ENCODE measurements around the gene PPP1R12B. TPM values are rescaled to one million over a fixed set of nuclear protein-coding genes. Genes with fewer than 3 reads are reported as not detected.
"Not testable (repeated sequence)": the region's sequence is repeated elsewhere in the genome, so short reads cannot be mapped to it uniquely, and the experiment has no call there.

PPP1R12B gene
- total RNA-seq, 4 donors from 2014 or later, result 747 to 1,375 (median 979) TPM

DNA sequence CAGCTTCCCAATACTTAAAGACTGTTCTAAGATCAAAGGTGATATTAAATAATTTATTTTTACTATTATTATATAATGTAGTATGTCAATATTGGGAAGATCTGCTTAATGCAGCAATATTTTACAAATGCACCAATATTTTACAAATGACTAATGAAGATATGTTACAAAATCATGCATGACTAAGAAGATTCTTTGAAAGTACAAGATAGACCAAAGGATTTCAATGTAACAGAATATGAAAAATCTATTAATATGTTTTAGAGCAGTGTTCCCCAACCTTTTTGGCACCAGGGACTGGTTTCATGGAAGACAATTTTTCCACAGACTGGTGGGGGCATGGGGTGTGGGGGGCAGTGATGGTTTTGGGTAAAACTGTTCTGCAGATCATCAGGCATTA, 132.1 kb downstream of the PPP1R12B start:
- not testable (repeated sequence) for ATAC-seq, H3K27ac ChIP-seq

DNA sequence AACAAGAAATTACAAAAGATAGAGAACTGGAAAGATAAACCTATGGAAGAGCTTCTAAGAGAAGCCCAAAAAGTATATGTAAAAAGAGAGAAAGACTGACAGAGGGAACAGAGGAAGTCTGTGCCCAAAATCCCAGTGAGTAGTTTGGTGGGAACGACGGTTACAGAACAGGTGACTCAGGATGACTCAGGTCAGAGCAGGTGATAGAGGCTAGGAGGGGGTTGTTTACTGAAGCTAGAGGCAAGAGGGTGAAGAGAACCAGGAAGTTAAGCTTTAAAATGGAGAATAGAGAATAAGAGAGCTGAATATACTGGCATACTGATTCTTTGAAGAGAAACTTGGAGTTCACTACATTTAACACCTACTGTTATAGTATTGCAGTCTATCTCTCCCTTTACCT, 134.9 kb downstream of the PPP1R12B start:
- peaks cover 0 to 16% of the 10 kb centered on the region in 2 donors for H3K36me3 ChIP-seq
- WGBS, 2 donors (ENCODE audit: low coverage in 1 of 2), result 73 to 100% methylated on average over 2 of the region's 2 CpGs
- not testable (repeated sequence) for H3K27me3 ChIP-seq, H3K4me3 ChIP-seq, H3K27ac ChIP-seq, H3K9me3 ChIP-seq, H3K4me1 ChIP-seq, ATAC-seq

More for the DNA sequence above, 132.1 kb downstream of the PPP1R12B start:
- H3K9me3 ChIP-seq, H3K36me3 ChIP-seq, H3K4me1 ChIP-seq, H3K4me3 ChIP-seq, H3K27me3 ChIP-seq: not testable (repeated sequence)

DNA sequence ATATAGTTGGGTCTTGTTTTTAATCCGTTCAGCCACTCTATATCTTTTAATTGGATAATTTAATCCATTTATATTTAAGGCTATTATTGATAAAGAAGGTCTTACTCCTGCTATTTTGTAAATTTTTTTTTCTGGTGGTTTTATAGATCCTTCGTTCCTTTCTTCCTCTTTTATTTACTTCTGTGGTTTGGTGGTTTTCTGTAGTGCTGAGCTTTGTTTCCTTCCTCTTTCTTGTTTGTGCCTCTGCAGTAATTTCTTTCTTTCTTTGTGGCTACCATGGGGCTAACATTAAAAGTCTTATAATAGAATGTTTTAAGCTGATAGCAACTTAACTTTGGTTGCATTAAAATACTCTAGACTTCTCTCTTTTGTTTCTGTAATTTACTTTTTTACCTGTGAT, 135.5 kb downstream of the PPP1R12B start:
- ATAC-seq, H3K4me3 ChIP-seq, H3K9me3 ChIP-seq, H3K27me3 ChIP-seq, H3K27ac ChIP-seq, H3K4me1 ChIP-seq: not testable (repeated sequence)
- 89 to 100% methylated on average over 2 of the region's 2 CpGs for WGBS, 2 donors (ENCODE audit: low coverage in 1 of 2)
- H3K36me3 ChIP-seq, result peaks cover 0 to 23% of the 10 kb centered on the region in 2 donors

DNA sequence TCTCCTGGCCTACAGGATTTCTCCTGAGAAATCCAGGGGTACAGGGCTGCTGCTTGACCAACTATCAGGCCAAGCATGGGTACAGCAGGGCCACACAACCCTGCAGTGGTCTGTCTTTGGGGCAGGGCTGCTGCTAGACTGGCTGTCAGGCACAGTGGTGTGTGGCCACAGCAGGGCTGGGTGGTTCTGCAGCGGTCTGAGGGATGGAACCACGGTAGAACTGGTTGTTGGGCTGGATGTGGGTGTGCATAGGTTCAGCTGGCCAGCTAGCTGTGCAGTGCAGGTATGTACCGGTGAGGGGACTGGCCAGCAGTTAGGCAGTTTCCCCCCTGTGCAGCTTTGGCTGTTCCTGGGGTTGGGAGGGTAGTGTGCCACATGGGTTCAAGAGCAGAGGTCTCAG, 136.3 kb downstream of the PPP1R12B start:
- H3K27ac ChIP-seq, ATAC-seq, H3K4me3 ChIP-seq, H3K9me3 ChIP-seq, H3K4me1 ChIP-seq, H3K27me3 ChIP-seq: not testable (repeated sequence)
- WGBS, 2 donors (ENCODE audit: low coverage in 1 of 2), result no CpG with 5 or more reads among the region's 3 CpGs
- peaks cover 0 to 29% of the 10 kb centered on the region in 2 donors for H3K36me3 ChIP-seq

DNA sequence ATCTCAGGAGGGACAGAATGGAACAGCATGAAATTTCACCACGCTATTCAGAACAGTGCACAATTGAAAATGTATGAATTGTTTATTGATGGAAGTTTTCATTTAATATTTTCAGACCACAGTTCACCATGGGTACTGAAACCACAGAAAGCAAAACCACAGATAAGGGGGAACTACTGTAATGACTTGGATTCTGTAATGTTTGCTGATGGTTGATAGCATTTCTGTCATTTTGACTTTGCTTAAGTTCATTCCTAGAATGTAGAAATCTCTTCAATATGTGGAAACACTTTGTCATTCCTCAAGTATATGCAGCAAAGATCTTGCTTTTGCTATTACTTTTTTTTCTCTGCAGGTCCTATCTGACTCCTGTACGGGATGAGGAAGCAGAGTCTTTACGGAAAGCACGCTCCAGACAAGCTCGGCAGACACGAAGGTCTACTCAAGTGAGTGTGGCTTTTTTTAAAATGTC, 139.7 kb downstream of the PPP1R12B start:
- not testable (repeated sequence) for H3K4me3 ChIP-seq, H3K27ac ChIP-seq, ATAC-seq, H3K4me1 ChIP-seq, H3K27me3 ChIP-seq, H3K9me3 ChIP-seq
- H3K36me3 ChIP-seq, result peaks cover 0 to 45% of the 10 kb centered on the region in 2 donors
- 96 to 98% methylated on average over 5 to 6 of the region's 6 CpGs for WGBS, 2 donors (ENCODE audit: low coverage in 1 of 2)

DNA sequence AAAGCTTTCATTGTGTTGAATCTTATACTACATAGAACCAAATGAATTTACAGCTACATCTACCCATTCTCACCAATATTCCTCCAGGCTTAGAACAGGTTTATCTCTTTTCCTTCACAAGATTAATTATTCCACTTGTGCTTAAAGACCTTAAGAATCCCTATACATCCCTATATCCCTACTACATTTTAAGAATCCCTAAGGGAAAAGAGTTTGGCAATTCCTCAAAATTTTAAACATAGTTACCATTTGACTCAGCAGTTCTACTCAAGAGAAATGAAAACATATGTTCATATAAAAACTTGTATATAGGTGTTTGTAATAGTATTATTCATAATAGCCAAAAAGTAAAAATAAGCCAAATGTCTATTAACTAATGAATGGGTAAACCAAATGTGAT, 140.6 kb downstream of the PPP1R12B start:
- not testable (repeated sequence) for H3K27me3 ChIP-seq, ATAC-seq, H3K9me3 ChIP-seq, H3K4me3 ChIP-seq, H3K27ac ChIP-seq, H3K4me1 ChIP-seq
- H3K36me3 ChIP-seq, result peaks cover 0 to 52% of the 10 kb centered on the region in 2 donors

DNA sequence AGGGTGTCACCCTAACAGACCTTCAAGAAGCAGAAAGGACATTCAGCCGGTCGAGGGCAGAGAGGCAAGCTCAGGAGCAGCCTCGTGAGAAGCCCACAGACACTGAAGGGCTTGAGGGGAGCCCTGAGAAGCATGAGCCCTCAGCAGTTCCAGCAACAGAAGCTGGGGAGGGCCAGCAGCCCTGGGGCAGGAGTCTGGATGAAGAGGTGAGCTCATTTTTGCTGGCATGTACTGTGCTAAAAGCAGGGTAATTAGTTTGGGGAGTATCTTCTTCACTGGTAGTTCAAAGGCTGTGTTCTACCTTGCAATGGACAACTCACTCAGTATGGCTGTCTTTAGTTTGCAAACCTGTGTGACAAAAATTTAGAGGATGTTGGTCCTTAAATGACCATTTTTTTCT, 144.6 kb downstream of the PPP1R12B start:
- H3K27ac ChIP-seq, H3K4me3 ChIP-seq, H3K4me1 ChIP-seq, H3K9me3 ChIP-seq, H3K27me3 ChIP-seq, ATAC-seq: not testable (repeated sequence)
- WGBS, 2 donors (ENCODE audit: low coverage in 1 of 2), result 73% methylated on average over 3 of the region's 3 CpGs; no CpG with 5 or more reads in 1 of the 2 donors
- H3K36me3 ChIP-seq, result peaks cover 0 to 67% of the 10 kb centered on the region in 2 donors

DNA sequence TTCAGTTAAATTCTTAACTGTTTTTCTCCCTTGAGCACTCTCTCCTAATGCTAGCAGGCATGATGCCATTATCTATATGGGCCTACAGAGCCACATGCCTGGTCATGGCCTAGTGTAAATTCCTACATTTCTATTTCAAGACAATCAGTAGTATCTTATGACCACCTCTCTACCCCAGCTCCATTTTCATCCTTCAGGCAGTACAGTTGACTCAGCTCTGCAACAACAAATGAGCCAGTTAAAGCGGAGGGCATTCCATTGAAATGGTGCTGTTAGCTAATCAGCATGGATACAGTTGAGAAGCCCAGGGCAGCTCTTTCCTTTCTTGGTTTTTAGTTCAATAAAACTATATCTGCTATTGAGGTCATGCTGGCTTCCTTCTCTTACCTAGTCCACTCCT, 150.0 kb downstream of the PPP1R12B start:
- TF ChIP-seq, protein P1, sequence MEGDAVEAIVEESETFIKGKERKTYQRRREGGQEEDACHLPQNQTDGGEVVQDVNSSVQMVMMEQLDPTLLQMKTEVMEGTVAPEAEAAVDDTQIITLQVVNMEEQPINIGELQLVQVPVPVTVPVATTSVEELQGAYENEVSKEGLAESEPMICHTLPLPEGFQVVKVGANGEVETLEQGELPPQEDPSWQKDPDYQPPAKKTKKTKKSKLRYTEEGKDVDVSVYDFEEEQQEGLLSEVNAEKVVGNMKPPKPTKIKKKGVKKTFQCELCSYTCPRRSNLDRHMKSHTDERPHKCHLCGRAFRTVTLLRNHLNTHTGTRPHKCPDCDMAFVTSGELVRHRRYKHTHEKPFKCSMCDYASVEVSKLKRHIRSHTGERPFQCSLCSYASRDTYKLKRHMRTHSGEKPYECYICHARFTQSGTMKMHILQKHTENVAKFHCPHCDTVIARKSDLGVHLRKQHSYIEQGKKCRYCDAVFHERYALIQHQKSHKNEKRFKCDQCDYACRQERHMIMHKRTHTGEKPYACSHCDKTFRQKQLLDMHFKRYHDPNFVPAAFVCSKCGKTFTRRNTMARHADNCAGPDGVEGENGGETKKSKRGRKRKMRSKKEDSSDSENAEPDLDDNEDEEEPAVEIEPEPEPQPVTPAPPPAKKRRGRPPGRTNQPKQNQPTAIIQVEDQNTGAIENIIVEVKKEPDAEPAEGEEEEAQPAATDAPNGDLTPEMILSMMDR (IDR thresholded peaks at IDR 0.05), result no peak
- H3K9me3 ChIP-seq, result no peaks in the 10 kb centered on the region
- ATAC-seq, result no peak
- peaks cover 0 to under 1% (median 0%) of the 10 kb centered on the region in 3 donors for H3K4me1 ChIP-seq
- no peak overlapping the region for H3K27ac ChIP-seq
- H3K36me3 ChIP-seq, result peaks cover 0 to 33% of the 10 kb centered on the region in 2 donors
- WGBS, 2 donors (ENCODE audit: low coverage in 1 of 2), result 100% methylated on average over 1 of the region's 1 CpG; no CpG with 5 or more reads in 1 of the 2 donors
- H3K4me3 ChIP-seq, result no peak overlapping the region
- no peaks in the 10 kb centered on the region for H3K27me3 ChIP-seq

DNA sequence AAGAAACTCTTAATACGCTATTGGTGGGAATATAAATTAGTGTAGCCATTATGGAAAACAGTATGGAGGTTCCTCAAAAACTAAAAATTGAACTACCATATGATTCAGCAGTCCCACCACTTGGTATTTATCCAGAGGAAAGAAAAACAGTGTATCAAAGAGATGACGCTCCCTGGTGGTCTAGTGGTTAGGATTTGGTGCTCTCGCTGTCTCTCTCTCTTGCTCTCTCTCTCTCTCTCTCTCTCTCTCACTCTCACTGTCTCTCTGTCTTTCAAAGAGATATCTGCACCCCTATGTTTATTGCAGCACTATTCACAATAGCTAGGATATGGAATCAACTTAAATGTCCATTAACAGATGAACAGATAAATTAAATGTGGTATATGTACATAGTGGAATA, 151.5 kb downstream of the PPP1R12B start:
- ATAC-seq, H3K9me3 ChIP-seq, H3K4me3 ChIP-seq, H3K27ac ChIP-seq, H3K27me3 ChIP-seq: not testable (repeated sequence)
- Histone ChIP-seq H3K36me3 (peaks cover 0 to 25% of the 10 kb centered on the region in 2 donors), H3K4me1 (peaks cover 0 to 15% (median 6%) of the 10 kb centered on the region in 3 donors)
- WGBS, 2 donors (ENCODE audit: low coverage in 1 of 2), result 71 to 87% methylated on average over 3 of the region's 3 CpGs

Measured in gastroesophageal sphincter (tissue), 4 donors.